ENCODE measurements around the gene DDX10. TPM values are rescaled to one million over a fixed set of nuclear protein-coding genes. Genes with fewer than 3 reads are reported as not detected.
"Not testable (repeated sequence)": the region's sequence is repeated elsewhere in the genome, so short reads cannot be mapped to it uniquely, and the experiment has no call there.

Gene DDX10
- total and polyA plus RNA-seq, 7 donors = 12.0 to 41.0 (median 18.2) TPM

GRCh38 chr11:108818971-108819370 is 154.1 kb downstream of the DDX10 start:
- no peaks in the 10 kb centered on the region for H3K27me3 ChIP-seq
- no peaks in the 10 kb centered on the region for H3K4me1 ChIP-seq
- H3K27ac ChIP-seq = no peak overlapping the region
- no peak for DNase-seq
- no peaks in the 10 kb centered on the region for H3K9me3 ChIP-seq
- no peak overlapping the region for H3K4me3 ChIP-seq
- no peaks in the 10 kb centered on the region for H3K36me3 ChIP-seq
- intact Hi-C loops (cut with DNase I) = no loop called here
- TF ChIP-seq EP300 (IDR thresholded peaks at IDR 0.05) (no peak), POLR2AphosphoS5 (IDR thresholded peaks at IDR 0.05) (no peak), CTCF (IDR thresholded peaks at IDR 0.05) (no peak), POLR2A (IDR thresholded peaks at IDR 0.05) (no peak)
- 84 to 88% methylated on average over 1 of the region's 1 CpG for WGBS, 2 donors

GRCh38 chr11:108819957-108820356 is 155.1 kb downstream of the DDX10 start:
- no peak for DNase-seq
- WGBS, 2 donors = 90 to 94% methylated on average over 2 of the region's 2 CpGs
- intact Hi-C loops (cut with DNase I) = no loop called here
- H3K4me1 ChIP-seq = no peaks in the 10 kb centered on the region
- no peak overlapping the region for H3K27ac ChIP-seq
- H3K27me3 ChIP-seq = no peaks in the 10 kb centered on the region
- TF ChIP-seq POLR2A (IDR thresholded peaks at IDR 0.05) (no peak), POLR2AphosphoS5 (IDR thresholded peaks at IDR 0.05) (no peak), EP300 (IDR thresholded peaks at IDR 0.05) (no peak), CTCF (IDR thresholded peaks at IDR 0.05) (no peak)
- H3K9me3 ChIP-seq = no peaks in the 10 kb centered on the region
- no peaks in the 10 kb centered on the region for H3K36me3 ChIP-seq
- H3K4me3 ChIP-seq = no peak overlapping the region

GRCh38 chr11:108823960-108824359 is 159.1 kb downstream of the DDX10 start:
- DNase-seq; H3K9me3 ChIP-seq; H3K4me1 ChIP-seq; intact Hi-C loops (cut with DNase I); H3K4me3 ChIP-seq; H3K27ac ChIP-seq; H3K36me3 ChIP-seq; H3K27me3 ChIP-seq: not testable (repeated sequence)
- 97 to 98% methylated on average over 11 of the region's 11 CpGs for WGBS, 2 donors

- intact Hi-C loops (cut with DNase I) = no loop called here
- no peak for TF ChIP-seq CTCF (IDR thresholded peaks at IDR 0.05)
- TF ChIP-seq POLR2AphosphoS5 (IDR thresholded peaks at IDR 0.05) = no peak
- TF ChIP-seq EP300 (IDR thresholded peaks at IDR 0.05) = no peak
- TF ChIP-seq POLR2A (IDR thresholded peaks at IDR 0.05) = no peak
- H3K36me3 ChIP-seq = no peaks in the 10 kb centered on the region
- H3K4me3 ChIP-seq = no peak overlapping the region
- H3K27me3 ChIP-seq = no peaks in the 10 kb centered on the region
- WGBS, 2 donors = 76 to 78% methylated on average over 3 of the region's 3 CpGs
- DNase-seq = no peak
- peaks cover 0 to 2% (median 0%) of the 10 kb centered on the region in 4 donors for H3K9me3 ChIP-seq
- H3K27ac ChIP-seq = no peak overlapping the region
- H3K4me1 ChIP-seq = no peaks in the 10 kb centered on the region
These were observed 159.7 kb downstream of the DDX10 start for GRCh38 chr11:108824545-108824944.

- Histone ChIP-seq H3K27me3 (no peaks in the 10 kb centered on the region), H3K4me3 (no peak overlapping the region), H3K27ac (no peak overlapping the region), H3K4me1 (no peaks in the 10 kb centered on the region), H3K36me3 (no peaks in the 10 kb centered on the region), H3K9me3 (peaks cover 0 to 5% (median 0%) of the 10 kb centered on the region in 4 donors)
- no peak for DNase-seq
- intact Hi-C loops (cut with DNase I) = no loop called here
- TF ChIP-seq EP300 (IDR thresholded peaks at IDR 0.05) = no peak
- TF ChIP-seq POLR2AphosphoS5 (IDR thresholded peaks at IDR 0.05) = no peak
- no peak for TF ChIP-seq CTCF (IDR thresholded peaks at IDR 0.05)
- no peak for TF ChIP-seq POLR2A (IDR thresholded peaks at IDR 0.05)
- WGBS, 2 donors = 93 to 98% methylated on average over 1 of the region's 1 CpG
These were observed 160.5 kb downstream of the DDX10 start for GRCh38 chr11:108825381-108825780.
